Caco-2 (cell line): Measurements from ENCODE around the gene SLC39A11. TPM values are rescaled to one million over a fixed set of nuclear protein-coding genes. Genes with fewer than 3 reads are reported as not detected.

Experiments
- BruUV-seq: library from RNA; stranded (reverse); fragments of 400-500 nt; replicated peaks from 2 replicates; lab custom pipeline; 2021; lab: Mats Ljungman, UMichigan
- CTCF ChIA-PET: fragments of 300-600 bp; sonication (Branson Sonifier 250); formaldehyde crosslinking; loops from one replicate; lab custom pipeline; 2022; ENCODE audit warnings: antibody characterized with exemption; lab: Charles Lee
- POLR2A ChIA-PET: fragments of 300-600 bp; sonication (Branson Sonifier 250); formaldehyde crosslinking; loops from one replicate; lab custom pipeline; 2022; ENCODE audit warnings: antibody characterized with exemption; lab: Charles Lee
- DNase-seq, 2 experiments: peaks; one replicate each; pipeline versions ENCODE4 v3.0.0 to v3.0.0-alpha.2; 2020 to 2022
- H3K27me3 ChIP-seq: replicated peaks from 2 replicates; pipeline ENCODE4 v1.6.0; 2011; ENCODE audit warnings: low read length; ENCODE audit not compliant: control insufficient read depth, insufficient read depth
- H3K36me3 ChIP-seq: 2 replicates; pipeline ENCODE4 v1.5.1; 2011; ENCODE audit warnings: low read length; ENCODE audit not compliant: control insufficient read depth, insufficient read depth
- H3K4me1 ChIP-seq: fragments of 250-450 bp; sonication (Bioruptor Pico); 2 replicates; pipeline ENCODE4 v1.5.1; 2020; ENCODE audit warnings: mild to moderate bottlenecking
- H3K4me3 ChIP-seq: 2 replicates; pipeline ENCODE4 v1.5.1; 2011; ENCODE audit warnings: low read depth, mild to moderate bottlenecking, control low read depth, low read length
- H3K9me3 ChIP-seq: fragments of 250-450 bp; sonication (Bioruptor Pico); 2 replicates; pipeline ENCODE4 v1.5.1; 2020; ENCODE audit warnings: mild to moderate bottlenecking, moderate library complexity
- H3K27ac Mint-ChIP-seq: one replicate; pipeline ENCODE4 v1.8.0; 2022; ENCODE audit warnings: mixed read lengths; ENCODE audit not compliant: unreplicated experiment
- H3K27me3 Mint-ChIP-seq: one replicate; pipeline ENCODE4 v1.8.0; 2022; ENCODE audit warnings: mixed read lengths; ENCODE audit not compliant: insufficient read depth, unreplicated experiment
- H3K36me3 Mint-ChIP-seq: one replicate; pipeline ENCODE4 v1.8.0; 2022; ENCODE audit warnings: mild to moderate bottlenecking, mixed read lengths; ENCODE audit not compliant: insufficient read depth, unreplicated experiment
- H3K4me1 Mint-ChIP-seq: one replicate; pipeline ENCODE4 v1.8.0; 2022; ENCODE audit warnings: low read depth, mixed read lengths; ENCODE audit not compliant: unreplicated experiment
- H3K4me3 Mint-ChIP-seq: one replicate; pipeline ENCODE4 v1.8.0; 2022; ENCODE audit warnings: mild to moderate bottlenecking, moderate library complexity, mixed read lengths; ENCODE audit not compliant: unreplicated experiment
- H3K9me3 Mint-ChIP-seq: one replicate; pipeline ENCODE4 v1.8.0; 2022; ENCODE audit warnings: mixed read lengths; ENCODE audit not compliant: unreplicated experiment
- CTCF ChIP-seq, 2 experiments: fragments of 200-600 bp in 1 of 2; IDR thresholded peaks; 1 replicate in 1 of 2; 2 replicates in 1 of 2; pipeline versions ENCODE4 v1.5.1 to v1.8.0; 2011 to 2022; ENCODE audit warnings: antibody characterized with exemption in 1 of 2, control low read depth in 1 of 2, inconsistent platforms in 1 of 2, low read depth in 1 of 2, low read length in 1 of 2, mild to moderate bottlenecking in 1 of 2, moderate library complexity in 1 of 2; ENCODE audit not compliant: insufficient read depth in 1 of 2, severe bottlenecking in 1 of 2, unreplicated experiment in 1 of 2
- intact Hi-C: fragments of 100-400 bp; cut with micrococcal nuclease; formaldehyde crosslinking; loops from one replicate; pipeline ENCODE4 v1.10.0; 2022; ENCODE audit not compliant: unreplicated experiment
- total RNA-seq: library from RNA; stranded (reverse); gene quantifications from 2 replicates; pipeline ENCODE4 v1.2.3, GENCODE V29; 2022

SLC39A11 gene
- total RNA-seq, 1 experiment from 2014 or later = 26.4 TPM

- DNase-seq = no peak
- CTCF ChIA-PET = no interaction called here
- H3K4me3 Mint-ChIP-seq = no peak overlapping the region
- POLR2A ChIA-PET = no interaction called here
- H3K9me3 ChIP-seq = no peaks in the 10 kb centered on the region
- peaks cover 13% of the 10 kb centered on the region for H3K9me3 Mint-ChIP-seq
- H3K27me3 ChIP-seq = no peaks in the 10 kb centered on the region
- no peak for TF ChIP-seq CTCF (IDR thresholded peaks at IDR 0.05; ENCODE audit: insufficient read depth in 1 of 2, low read depth in 1 of 2, low read length in 1 of 2, severe bottlenecking in 1 of 2, unreplicated experiment in 1 of 2)
- H3K4me3 ChIP-seq = no peak overlapping the region
- H3K36me3 Mint-ChIP-seq = no peaks in the 10 kb centered on the region
- H3K27ac Mint-ChIP-seq = no peak overlapping the region
- BruUV-seq = no TSS peak
- intact Hi-C loops = no loop called here
- H3K36me3 ChIP-seq = no peaks in the 10 kb centered on the region
- H3K4me1 ChIP-seq = no peaks in the 10 kb centered on the region
- H3K27me3 Mint-ChIP-seq = no peaks in the 10 kb centered on the region
- no peaks in the 10 kb centered on the region for H3K4me1 Mint-ChIP-seq
Measured at GRCh38 chr17:72696156-72696555, 396.3 kb downstream of the SLC39A11 start.

- H3K9me3 Mint-ChIP-seq = no peaks in the 10 kb centered on the region
Measured at GRCh38 chr17:72693956-72694355, 398.5 kb downstream of the SLC39A11 start.

GRCh38 chr17:72693151-72693878 is 399.2 kb downstream of the SLC39A11 start:
- H3K4me3 ChIP-seq = no peak overlapping the region
- intact Hi-C loops = no loop called here
- H3K4me1 Mint-ChIP-seq = no peaks in the 10 kb centered on the region
- no peak for DNase-seq
- H3K27ac Mint-ChIP-seq = no peak overlapping the region
- no peaks in the 10 kb centered on the region for H3K4me1 ChIP-seq
- H3K27me3 Mint-ChIP-seq = no peaks in the 10 kb centered on the region
- CTCF ChIA-PET = interaction anchor here (0.6 to 0.9 kb wide), 3 partner anchors 34 to 137 kb away, joined by 3 read pairs; no protein-coding TSS in a partner anchor
- no TSS peak for BruUV-seq
- POLR2A ChIA-PET = no interaction called here
- TF ChIP-seq CTCF (IDR thresholded peaks at IDR 0.05; ENCODE audit: insufficient read depth in 1 of 2, low read depth in 1 of 2, low read length in 1 of 2, severe bottlenecking in 1 of 2, unreplicated experiment in 1 of 2) = no peak
- H3K4me3 Mint-ChIP-seq = no peak overlapping the region
- no peaks in the 10 kb centered on the region for H3K9me3 Mint-ChIP-seq
- no peaks in the 10 kb centered on the region for H3K9me3 ChIP-seq
- no peaks in the 10 kb centered on the region for H3K27me3 ChIP-seq
- no peaks in the 10 kb centered on the region for H3K36me3 ChIP-seq
- H3K36me3 Mint-ChIP-seq = no peaks in the 10 kb centered on the region

More at GRCh38 chr17:72693956-72694355, 398.5 kb downstream of the SLC39A11 start:
- Mint-ChIP-seq H3K36me3 (no peaks in the 10 kb centered on the region), H3K4me1 (no peaks in the 10 kb centered on the region), H3K27ac (no peak overlapping the region), H3K4me3 (no peak overlapping the region), H3K27me3 (no peaks in the 10 kb centered on the region)
- H3K27me3 ChIP-seq = no peaks in the 10 kb centered on the region
- DNase-seq = no peak
- H3K9me3 ChIP-seq = no peaks in the 10 kb centered on the region
- CTCF ChIA-PET = interaction anchor here (0.6 to 0.9 kb wide), 2 partner anchors 34 to 137 kb away, joined by 3 read pairs; no protein-coding TSS in a partner anchor
- H3K4me1 ChIP-seq = no peaks in the 10 kb centered on the region
- H3K36me3 ChIP-seq = no peaks in the 10 kb centered on the region
- intact Hi-C loops = no loop called here
- TF ChIP-seq CTCF (IDR thresholded peaks at IDR 0.05; ENCODE audit: insufficient read depth in 1 of 2, low read depth in 1 of 2, low read length in 1 of 2, severe bottlenecking in 1 of 2, unreplicated experiment in 1 of 2) = no peak
- H3K4me3 ChIP-seq = no peak overlapping the region
- no TSS peak for BruUV-seq
- POLR2A ChIA-PET = no interaction called here
